ENCODE data around the gene CDK14.

CDK14 gene

GRCh38 chr7:91069146-91069545, 473.0 kb downstream of the CDK14 start:
- no peak for TF ChIP-seq CEBPB (IDR thresholded peaks at IDR 0.05)
- no peak for TF ChIP-seq TEAD4 (IDR thresholded peaks at IDR 0.05)
- TF ChIP-seq EP300 (IDR thresholded peaks at IDR 0.05; ENCODE audit: borderline replicate concordance) = no peak
- TF ChIP-seq ZBTB7A (IDR thresholded peaks at IDR 0.05; ENCODE audit: low read depth) = no peak
- no peak for TF ChIP-seq MAX (IDR thresholded peaks at IDR 0.05)
- TF ChIP-seq YY1 (IDR thresholded peaks at IDR 0.05; ENCODE audit: low read depth) = no peak
- TF ChIP-seq NFIC (IDR thresholded peaks at IDR 0.05) = no peak
- TF ChIP-seq CREB1 (IDR thresholded peaks at IDR 0.05; ENCODE audit: low read depth) = no peak
- no peak for TF ChIP-seq EGR1 (IDR thresholded peaks at IDR 0.05)
- no peak for TF ChIP-seq FOXM1 (IDR thresholded peaks at IDR 0.05; ENCODE audit: borderline replicate concordance, low read depth)
- TF ChIP-seq TCF12 (IDR thresholded peaks at IDR 0.05; ENCODE audit: low read depth) = no peak
- TF ChIP-seq RAD21 (IDR thresholded peaks at IDR 0.05; ENCODE audit: low read depth) = no peak

GRCh38 chr7:91079487-91079886, 483.4 kb downstream of the CDK14 start:
- TF ChIP-seq MAX (IDR thresholded peaks at IDR 0.05) (no peak), CEBPB (IDR thresholded peaks at IDR 0.05) (no peak), RAD21 (IDR thresholded peaks at IDR 0.05; ENCODE audit: low read depth) (no peak), FOXM1 (IDR thresholded peaks at IDR 0.05; ENCODE audit: borderline replicate concordance, low read depth) (no peak), REST (IDR thresholded peaks at IDR 0.05; ENCODE audit: low read depth) (no peak), CREB1 (IDR thresholded peaks at IDR 0.05; ENCODE audit: low read depth) (no peak), TEAD4 (IDR thresholded peaks at IDR 0.05) (no peak), EGR1 (IDR thresholded peaks at IDR 0.05) (no peak), USF1 (IDR thresholded peaks at IDR 0.05) (no peak)

- TF ChIP-seq CREB1 (IDR thresholded peaks at IDR 0.05; ENCODE audit: low read depth) = no peak
- TF ChIP-seq TEAD4 (IDR thresholded peaks at IDR 0.05) = no peak
- no peak for TF ChIP-seq EGR1 (IDR thresholded peaks at IDR 0.05)
- TF ChIP-seq REST (IDR thresholded peaks at IDR 0.05; ENCODE audit: low read depth) = no peak
- TF ChIP-seq ZBTB7A (IDR thresholded peaks at IDR 0.05; ENCODE audit: low read depth) = no peak
- no peak for TF ChIP-seq RAD21 (IDR thresholded peaks at IDR 0.05; ENCODE audit: low read depth)
These were observed 484.2 kb downstream of the CDK14 start for GRCh38 chr7:91080351-91080750.

GRCh38 chr7:91082038-91082437, 485.9 kb downstream of the CDK14 start:
- no peak for TF ChIP-seq ZBTB7A (IDR thresholded peaks at IDR 0.05; ENCODE audit: low read depth)
- TF ChIP-seq TAF1 (IDR thresholded peaks at IDR 0.05; ENCODE audit: low read depth) = no peak
- TF ChIP-seq FOXM1 (IDR thresholded peaks at IDR 0.05; ENCODE audit: borderline replicate concordance, low read depth) = no peak

GRCh38 chr7:91082852-91083495, 486.9 kb downstream of the CDK14 start:
- TF ChIP-seq RAD21 (IDR thresholded peaks at IDR 0.05; ENCODE audit: low read depth) = peak; percentile 50
- TF ChIP-seq USF1 (IDR thresholded peaks at IDR 0.05) = no peak

- no peak for TF ChIP-seq TEAD4 (IDR thresholded peaks at IDR 0.05)
- no peak for TF ChIP-seq ZBTB7A (IDR thresholded peaks at IDR 0.05; ENCODE audit: low read depth)
- TF ChIP-seq MAX (IDR thresholded peaks at IDR 0.05) = no peak
- TF ChIP-seq YY1 (IDR thresholded peaks at IDR 0.05; ENCODE audit: low read depth) = no peak
- TF ChIP-seq USF1 (IDR thresholded peaks at IDR 0.05) = no peak
- no peak for TF ChIP-seq TAF1 (IDR thresholded peaks at IDR 0.05; ENCODE audit: low read depth)
- TF ChIP-seq REST (IDR thresholded peaks at IDR 0.05; ENCODE audit: low read depth) = no peak
- no peak for TF ChIP-seq FOXM1 (IDR thresholded peaks at IDR 0.05; ENCODE audit: borderline replicate concordance, low read depth)
- TF ChIP-seq EGR1 (IDR thresholded peaks at IDR 0.05) = no peak
- no peak for TF ChIP-seq NFIC (IDR thresholded peaks at IDR 0.05)
- no peak for TF ChIP-seq TCF12 (IDR thresholded peaks at IDR 0.05; ENCODE audit: low read depth)
- TF ChIP-seq RAD21 (IDR thresholded peaks at IDR 0.05; ENCODE audit: low read depth) = no peak
- no peak for TF ChIP-seq EP300 (IDR thresholded peaks at IDR 0.05; ENCODE audit: borderline replicate concordance)
These were observed 487.9 kb downstream of the CDK14 start for GRCh38 chr7:91083855-91084644.
